IPS-18a (cell line): ENCODE results near the gene LILRB5.
"Not testable (repeated sequence)": the region's sequence is repeated elsewhere in the genome, so short reads cannot be mapped to it uniquely, and the experiment has no call there.

Experiments used
- H3K27ac ChIP-seq: one replicate; pipeline ENCODE4 v1.5.1; 2013; ENCODE audit warnings: low read length
- H3K27me3 ChIP-seq: one replicate; pipeline ENCODE4 v1.6.1; 2013; ENCODE audit warnings: mild to moderate bottlenecking, low read length; ENCODE audit not compliant: control insufficient read depth, insufficient read depth
- H3K36me3 ChIP-seq: one replicate; pipeline ENCODE4 v1.6.1; 2013; ENCODE audit warnings: low read depth, low read length; ENCODE audit not compliant: control insufficient read depth
- H3K4me1 ChIP-seq: one replicate; pipeline ENCODE4 v1.6.1; 2013; ENCODE audit warnings: low read depth, low read length; ENCODE audit not compliant: control insufficient read depth
- H3K4me3 ChIP-seq: one replicate; pipeline ENCODE4 v1.5.1; 2013; ENCODE audit warnings: low read length
- H3K9ac ChIP-seq: one replicate; pipeline ENCODE4 v1.6.1; 2013; ENCODE audit warnings: mild to moderate bottlenecking, low read length, moderate library complexity
- H3K9me3 ChIP-seq: one replicate; pipeline ENCODE4 v1.6.1; 2013; ENCODE audit warnings: low read depth, low read length; ENCODE audit not compliant: control insufficient read depth

LILRB5 gene

GRCh38 chr19:54257116-54257480, at the start of gene LILRB5:
LILRB5 (minus strand) TSS chr19:54257273; CDS start chr19:54257193, 80 bp downstream.
- no peaks in the 10 kb centered on the region for H3K27me3 ChIP-seq
- H3K36me3 ChIP-seq = no peaks in the 10 kb centered on the region
- no peaks in the 10 kb centered on the region for H3K4me1 ChIP-seq
- no peak within 1 kb of the TSS for H3K9ac ChIP-seq
- H3K27ac ChIP-seq = no peak within 1 kb of the TSS
- no peak within 1 kb of the TSS for H3K4me3 ChIP-seq
- no peaks in the 10 kb centered on the region for H3K9me3 ChIP-seq

DNA sequence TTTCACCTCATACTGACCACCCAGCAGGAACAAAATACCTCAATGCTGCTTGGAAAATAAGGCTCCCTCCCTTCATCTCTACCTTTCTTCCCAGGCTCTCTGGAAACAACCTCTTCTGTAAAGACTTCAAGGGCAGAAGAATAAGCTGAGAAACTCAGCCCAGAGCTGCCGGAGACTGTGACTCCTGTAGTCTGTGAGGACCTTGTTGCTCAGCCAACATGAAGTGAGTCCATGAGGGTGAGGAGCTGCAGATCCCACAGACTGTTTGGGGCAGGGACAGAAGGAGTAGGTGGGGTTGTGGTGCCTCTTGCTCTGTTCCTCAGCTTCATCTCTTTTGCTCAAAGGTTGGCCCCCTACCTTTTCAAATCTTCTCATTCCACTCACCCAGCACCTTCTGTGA, 48.1 kb upstream of the LILRB5 start:
- Histone ChIP-seq H3K9ac (no peak overlapping the region), H3K27ac (no peak overlapping the region), H3K36me3 (no peaks in the 10 kb centered on the region), H3K4me3 (no peak overlapping the region), H3K9me3 (no peaks in the 10 kb centered on the region), H3K27me3 (peaks cover 12% of the 10 kb centered on the region), H3K4me1 (no peaks in the 10 kb centered on the region)

GRCh38 chr19:54302257-54302656, 45.2 kb upstream of the LILRB5 start:
- H3K9me3 ChIP-seq = no peaks in the 10 kb centered on the region

DNA sequence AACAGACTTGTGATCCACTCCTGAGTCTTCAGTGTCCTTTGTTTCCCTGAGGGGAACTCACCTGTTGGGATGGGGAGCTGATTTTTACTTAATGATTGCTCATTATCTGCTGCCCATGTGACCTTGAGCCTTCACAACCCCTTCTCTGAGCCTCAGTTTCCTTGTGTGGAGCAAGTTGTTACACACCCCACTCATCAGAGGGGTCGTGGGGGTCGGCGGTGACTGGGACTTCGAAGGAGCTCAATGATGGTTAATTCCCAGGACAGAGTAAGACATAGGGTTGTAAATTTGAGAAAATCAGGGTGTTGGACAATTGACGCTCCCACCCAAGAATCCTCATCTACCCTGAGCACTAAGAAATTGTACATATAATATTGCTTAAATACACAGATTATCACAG, 42.4 kb upstream of the LILRB5 start:
- Histone ChIP-seq H3K9ac (no peak overlapping the region), H3K4me1 (no peaks in the 10 kb centered on the region), H3K4me3 (no peak overlapping the region), H3K36me3 (no peaks in the 10 kb centered on the region), H3K27ac (no peak overlapping the region), H3K9me3 (no peaks in the 10 kb centered on the region), H3K27me3 (peaks cover 16% of the 10 kb centered on the region)

More at GRCh38 chr19:54302257-54302656, 45.2 kb upstream of the LILRB5 start:
- H3K27ac ChIP-seq = no peak overlapping the region
- H3K9ac ChIP-seq = no peak overlapping the region
- H3K4me3 ChIP-seq = no peak overlapping the region
- H3K4me1 ChIP-seq = no peaks in the 10 kb centered on the region
- H3K27me3 ChIP-seq = peaks cover 16% of the 10 kb centered on the region
- H3K36me3 ChIP-seq = no peaks in the 10 kb centered on the region

DNA sequence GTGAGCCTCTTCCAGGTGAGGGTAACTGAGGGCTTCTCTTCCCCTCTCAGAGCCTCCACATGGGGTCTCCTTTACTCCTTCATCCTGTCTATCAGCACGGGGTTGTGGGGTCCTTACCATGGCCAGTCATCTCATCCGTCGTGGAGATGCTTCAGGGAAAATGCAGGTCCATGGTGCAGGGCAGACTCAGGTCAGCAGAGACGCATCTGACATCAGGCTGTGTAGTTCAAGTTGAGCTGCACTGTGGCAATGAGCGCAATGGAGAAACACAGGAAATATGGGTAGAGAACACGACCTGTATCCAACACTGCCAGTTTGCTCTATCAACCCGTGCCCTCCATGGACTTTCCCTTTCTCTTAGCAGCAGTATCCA, 42.0 kb upstream of the LILRB5 start:
- peaks cover 16% of the 10 kb centered on the region for H3K27me3 ChIP-seq
- H3K4me3 ChIP-seq = no peak overlapping the region
- H3K4me1 ChIP-seq = no peaks in the 10 kb centered on the region
- H3K27ac ChIP-seq = no peak overlapping the region
- no peaks in the 10 kb centered on the region for H3K36me3 ChIP-seq
- no peak overlapping the region for H3K9ac ChIP-seq
- no peaks in the 10 kb centered on the region for H3K9me3 ChIP-seq

GRCh38 chr19:54298357-54299125, 41.5 kb upstream of the LILRB5 start:
- Histone ChIP-seq H3K4me1 (no peaks in the 10 kb centered on the region), H3K27ac (no peak overlapping the region), H3K9me3 (no peaks in the 10 kb centered on the region), H3K9ac (no peak overlapping the region), H3K36me3 (no peaks in the 10 kb centered on the region), H3K27me3 (peaks cover 16% of the 10 kb centered on the region), H3K4me3 (no peak overlapping the region)

GRCh38 chr19:54297759-54298305, 40.8 kb upstream of the LILRB5 start:
- no peaks in the 10 kb centered on the region for H3K9me3 ChIP-seq
- H3K27me3 ChIP-seq = peaks cover 16% of the 10 kb centered on the region
- H3K36me3 ChIP-seq = no peaks in the 10 kb centered on the region
- no peak overlapping the region for H3K27ac ChIP-seq
- no peaks in the 10 kb centered on the region for H3K4me1 ChIP-seq
- H3K4me3 ChIP-seq = no peak overlapping the region
- no peak overlapping the region for H3K9ac ChIP-seq

- Histone ChIP-seq H3K36me3 (no peaks in the 10 kb centered on the region), H3K4me1 (no peaks in the 10 kb centered on the region), H3K4me3 (no peak overlapping the region), H3K9ac (no peak overlapping the region), H3K9me3 (no peaks in the 10 kb centered on the region), H3K27ac (no peak overlapping the region), H3K27me3 (peaks cover 4% of the 10 kb centered on the region)
Observed at GRCh38 chr19:54294539-54294938, 37.5 kb upstream of the LILRB5 start.

DNA sequence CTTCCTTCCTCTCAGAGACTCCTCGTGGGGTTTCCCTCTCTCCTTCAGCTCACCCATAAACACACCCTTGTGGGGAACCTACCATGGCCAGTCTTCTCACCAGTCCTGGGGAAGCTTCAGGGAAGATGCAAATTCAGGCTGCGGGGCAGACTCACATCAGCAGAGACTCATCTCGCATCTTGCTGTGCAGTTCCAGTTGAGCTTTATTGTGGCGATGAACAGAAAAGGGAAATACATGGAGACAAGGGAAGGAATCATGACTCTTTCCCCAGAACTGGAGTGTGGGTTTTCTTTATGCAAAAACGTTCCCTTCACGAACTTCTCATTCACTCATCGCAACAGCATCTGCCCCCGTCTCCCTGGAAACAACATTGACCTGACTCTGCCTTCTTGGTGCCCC, 32.1 kb upstream of the LILRB5 start:
- not testable (repeated sequence) for H3K4me1 ChIP-seq, H3K9ac ChIP-seq, H3K27ac ChIP-seq, H3K27me3 ChIP-seq, H3K9me3 ChIP-seq, H3K4me3 ChIP-seq, H3K36me3 ChIP-seq

DNA sequence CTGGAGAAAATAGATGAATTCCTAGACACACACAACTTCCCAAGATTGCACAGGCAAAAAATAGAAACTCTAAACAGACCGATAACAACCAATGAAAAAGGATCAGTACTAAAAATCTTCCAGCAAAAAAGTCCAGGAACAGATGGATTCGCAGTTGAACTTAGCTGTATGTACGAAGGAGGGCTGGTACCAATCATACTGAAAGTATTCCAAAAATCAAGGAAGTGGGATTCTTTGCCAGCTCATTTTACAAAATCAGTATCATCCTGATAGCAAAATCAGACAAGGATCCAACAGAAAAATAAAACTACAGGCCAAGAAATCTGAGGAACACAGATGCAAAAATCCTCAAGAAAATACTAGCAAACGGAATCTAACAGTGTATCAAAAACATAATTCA, 30.4 kb upstream of the LILRB5 start:
- H3K9ac ChIP-seq = no peak overlapping the region

DNA sequence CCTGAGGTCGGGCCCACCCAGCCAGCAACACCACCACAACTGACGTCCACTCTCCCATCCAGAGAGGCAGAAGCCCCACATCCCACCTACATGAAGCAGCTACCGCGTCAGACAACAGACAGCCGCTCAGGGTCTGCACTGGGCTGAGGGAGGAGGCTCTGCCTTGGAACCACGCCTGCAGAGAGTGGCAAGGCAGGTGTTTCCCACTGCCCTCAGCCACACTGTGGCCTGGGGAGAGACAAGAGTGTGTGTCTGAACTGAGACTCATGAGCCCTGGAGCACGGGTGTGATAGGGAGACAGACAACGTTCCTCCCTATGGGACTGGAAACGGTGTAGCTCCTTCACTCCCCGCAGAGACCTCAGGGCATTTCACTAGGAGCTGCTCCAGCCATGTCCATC, 29.2 kb upstream of the LILRB5 start:
- not testable (repeated sequence) for H3K4me3 ChIP-seq, H3K36me3 ChIP-seq, H3K9me3 ChIP-seq, H3K27me3 ChIP-seq, H3K4me1 ChIP-seq, H3K27ac ChIP-seq, H3K9ac ChIP-seq

More for the DNA sequence above, 30.4 kb upstream of the LILRB5 start:
- Histone ChIP-seq H3K27ac (no peak overlapping the region), H3K27me3 (no peaks in the 10 kb centered on the region), H3K4me1 (no peaks in the 10 kb centered on the region), H3K4me3 (no peak overlapping the region), H3K36me3 (no peaks in the 10 kb centered on the region), H3K9me3 (no peaks in the 10 kb centered on the region)

DNA sequence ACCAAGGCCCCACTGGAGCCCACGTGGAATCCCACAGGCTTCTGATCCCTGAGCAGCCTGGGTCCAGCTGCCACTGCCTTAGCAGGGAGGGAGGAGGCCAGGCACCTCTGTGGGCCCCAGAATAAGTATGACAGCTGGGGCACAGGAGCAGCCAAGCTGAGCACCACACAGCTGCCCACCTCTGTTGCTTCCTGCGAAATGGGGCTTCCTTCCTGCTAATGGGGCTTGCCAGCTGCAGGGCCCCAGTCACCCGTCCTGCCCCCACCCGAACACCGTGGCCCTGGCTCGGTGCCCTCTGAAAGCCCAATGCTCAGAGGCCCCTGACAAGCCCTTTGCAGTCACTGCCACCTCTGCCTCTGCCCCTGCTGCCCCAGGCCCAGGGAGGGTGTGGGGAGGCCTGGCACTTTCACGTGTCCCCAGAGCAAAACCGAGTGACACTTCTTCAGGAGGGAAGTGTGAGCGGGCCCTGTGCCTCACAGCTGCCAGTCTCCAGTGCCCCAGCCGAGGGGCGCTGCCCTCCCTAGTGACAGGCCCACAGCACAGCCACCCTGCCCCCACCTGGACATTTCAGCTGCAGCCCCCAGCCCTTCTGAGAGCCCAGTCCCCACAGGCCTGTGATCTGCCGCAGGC, 28.5 kb upstream of the LILRB5 start:
- not testable (repeated sequence) for H3K9me3 ChIP-seq, H3K4me3 ChIP-seq, H3K9ac ChIP-seq, H3K27ac ChIP-seq, H3K27me3 ChIP-seq, H3K4me1 ChIP-seq, H3K36me3 ChIP-seq
